A549 treated with Mapracorat at 1 μM for 4 hours (cell line): ENCODE measurements around the gene RTF1. TPM values are rescaled to one million over a fixed set of nuclear protein-coding genes. Genes with fewer than 3 reads are reported as not detected.

Source experiments
- total RNA-seq: library from RNA; stranded (reverse); fragments of 200-300 nt; extraction: Qiagen RNA extraction; gene quantifications from 5 replicates; pipeline ENCODE4 v1.2.3, GENCODE V29; 2022

The RTF1 gene
- total RNA-seq, result 17.8 to 21.1 TPM (median 20.4 TPM) in 5 replicates

DNA sequence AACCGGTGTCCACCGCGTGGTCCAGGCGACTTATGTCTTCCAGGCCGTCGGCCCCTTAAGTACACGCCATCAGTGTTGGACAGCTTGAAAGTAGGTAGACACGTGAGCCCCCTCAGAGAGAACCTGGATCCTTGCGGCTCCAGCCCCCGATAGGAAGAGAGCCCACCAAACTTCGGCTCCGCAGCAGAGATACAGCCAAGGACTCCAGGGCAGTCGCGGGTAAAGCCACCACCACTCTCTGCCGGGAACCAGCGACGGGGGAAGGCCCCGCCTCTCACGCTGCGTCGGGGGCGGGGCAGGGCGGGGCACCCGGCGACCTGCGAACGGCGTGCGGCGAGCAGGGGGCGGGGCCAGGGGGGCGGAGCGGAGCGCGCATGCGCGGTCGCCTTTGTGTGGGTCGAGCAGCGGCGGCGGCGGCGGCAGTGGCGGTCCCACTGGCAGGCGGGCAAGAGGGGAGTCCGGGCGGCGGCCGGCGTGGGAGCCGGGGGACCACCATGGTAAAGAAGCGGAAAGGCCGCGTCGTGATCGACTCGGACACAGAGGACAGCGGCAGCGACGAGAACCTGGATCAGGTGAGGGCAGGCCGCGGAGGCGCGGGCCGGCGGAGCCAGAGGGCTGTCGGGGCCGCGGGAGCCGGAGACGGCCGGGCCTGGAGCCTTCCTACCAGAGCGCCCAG is at the start of gene RTF1:
TSS of gene RTF1 (plus strand) at position 354 of the 676 bp plus-strand sequence. CDS start at position 375, 21 bp downstream.

DNA sequence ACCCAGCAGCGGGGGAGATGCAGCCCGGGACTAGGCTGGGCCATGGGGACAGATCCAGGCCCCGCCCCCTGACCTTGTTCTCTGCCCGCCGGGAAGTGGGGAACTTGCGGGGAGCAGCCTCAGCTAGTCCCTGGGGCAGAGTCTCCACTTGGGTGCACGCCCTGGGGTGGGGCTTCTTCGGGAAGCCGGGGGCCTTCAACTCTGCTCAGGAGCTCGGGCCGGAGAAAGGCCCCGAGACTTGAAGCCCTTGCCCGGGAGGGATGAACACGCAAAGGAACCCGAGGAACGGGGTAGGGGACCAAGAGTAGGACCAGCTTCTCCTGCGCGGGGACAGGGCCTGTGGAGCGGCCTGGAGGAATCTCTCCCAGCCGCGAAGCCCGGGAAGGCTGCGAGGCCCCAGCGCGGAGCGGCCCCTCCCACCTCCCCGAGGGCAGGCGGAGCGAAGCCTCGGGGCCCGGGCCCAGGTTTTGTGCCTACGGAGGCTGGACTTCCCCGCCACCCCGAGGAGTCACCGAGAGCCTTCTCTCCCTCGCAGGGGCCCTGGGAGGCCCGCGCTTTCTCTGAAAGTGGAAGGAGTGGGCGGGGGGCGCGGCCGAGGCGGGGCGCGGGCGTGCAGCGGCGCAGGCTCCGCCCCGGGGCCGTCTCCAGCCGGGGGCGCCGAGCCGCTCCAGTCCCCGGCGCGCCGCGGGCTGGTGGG is 76.5 kb downstream of the RTF1 start, which contains the start of gene ITPKA:
TSS of gene ITPKA (plus strand) at position 670 of the 697 bp plus-strand sequence. CDS start 54 bp downstream, outside the sequence.

DNA sequence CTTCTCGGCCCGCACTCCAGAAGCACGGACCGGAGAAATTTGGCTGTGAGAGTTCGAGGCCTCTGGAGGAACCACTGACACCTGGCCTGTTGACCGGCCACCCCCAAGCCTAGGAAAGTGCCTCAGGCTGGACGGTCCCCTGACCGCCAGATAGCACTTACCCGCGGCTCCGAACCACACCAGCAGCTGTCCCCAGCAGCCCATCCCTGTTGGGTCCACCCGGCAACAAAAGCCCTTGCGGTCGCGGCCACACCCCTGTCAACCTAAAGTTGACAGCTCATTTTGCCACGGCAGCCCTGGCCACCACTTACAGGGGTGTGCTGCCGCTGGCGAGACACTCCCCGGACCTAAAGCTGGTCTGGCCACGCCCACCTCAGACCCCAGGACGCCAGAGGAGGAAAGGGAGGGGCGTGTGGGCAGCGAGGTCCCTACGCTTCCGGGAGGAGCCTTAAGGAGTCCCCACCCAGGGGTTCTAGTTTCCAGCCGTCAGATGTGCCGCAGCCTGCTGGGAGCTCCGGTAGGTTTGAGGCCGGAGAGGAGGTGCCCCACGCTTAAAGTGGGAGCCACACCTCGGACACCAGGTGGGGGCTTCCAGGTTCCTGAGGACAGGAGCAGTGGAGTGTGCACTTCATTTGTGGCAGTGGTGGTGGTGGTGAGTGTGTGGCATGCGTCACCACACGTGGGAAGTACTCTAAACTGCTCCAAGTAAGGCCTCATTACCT is 96.8 kb downstream of the RTF1 start, which contains the start of gene LTK:
TSS of gene LTK (minus strand) at position 322 of the 722 bp plus-strand sequence. CDS start at position 204, 118 bp downstream.

Other genes starting within 250 kb of the RTF1 start
- not detected in 5 replicates for gene EXD1, start 186.3 kb upstream of the RTF1 start, total RNA-seq
- 54.6 to 61.7 TPM (median 60.6 TPM) in 5 replicates for gene CHP1, start 185.8 kb upstream of the RTF1 start, total RNA-seq
- 12.7 to 14.7 TPM (median 13.9 TPM) in 5 replicates for gene OIP5, start 84.5 kb upstream of the RTF1 start, total RNA-seq
- gene NUSAP1, start 84.2 kb upstream of the RTF1 start, total RNA-seq, result 61.0 to 74.9 TPM (median 67.4 TPM) in 5 replicates
- gene NDUFAF1, start 14.6 kb upstream of the RTF1 start, total RNA-seq, result 11.6 to 14.8 TPM (median 13.1 TPM) in 5 replicates
- 3.6 to 6.7 TPM (median 5.2 TPM) in 5 replicates for gene ITPKA, start 76.8 kb downstream of the RTF1 start, total RNA-seq
- gene LTK, start 96.7 kb downstream of the RTF1 start, total RNA-seq, result 0.06 to 0.07 TPM (median 0.06 TPM) in 3 of 5 replicates, not detected in the others
- gene RPAP1, start 127.2 kb downstream of the RTF1 start, total RNA-seq, result 8.6 to 11.9 TPM (median 11.7 TPM) in 5 replicates
- 13.4 to 17.3 TPM (median 15.8 TPM) in 5 replicates for gene TYRO3, start 142.1 kb downstream of the RTF1 start, total RNA-seq
- 5.9 to 7.7 TPM (median 6.3 TPM) in 5 replicates for gene MGA, start 243.3 kb downstream of the RTF1 start, total RNA-seq